ENCODE measurements around the gene STARD7. TPM values are rescaled to one million over a fixed set of nuclear protein-coding genes. Genes with fewer than 3 reads are reported as not detected.
"Not testable (repeated sequence)": the region's sequence is repeated elsewhere in the genome, so short reads cannot be mapped to it uniquely, and the experiment has no call there.

STARD7 gene
- total RNA-seq, 1 experiment from 2014 or later, result 131 TPM

DNA sequence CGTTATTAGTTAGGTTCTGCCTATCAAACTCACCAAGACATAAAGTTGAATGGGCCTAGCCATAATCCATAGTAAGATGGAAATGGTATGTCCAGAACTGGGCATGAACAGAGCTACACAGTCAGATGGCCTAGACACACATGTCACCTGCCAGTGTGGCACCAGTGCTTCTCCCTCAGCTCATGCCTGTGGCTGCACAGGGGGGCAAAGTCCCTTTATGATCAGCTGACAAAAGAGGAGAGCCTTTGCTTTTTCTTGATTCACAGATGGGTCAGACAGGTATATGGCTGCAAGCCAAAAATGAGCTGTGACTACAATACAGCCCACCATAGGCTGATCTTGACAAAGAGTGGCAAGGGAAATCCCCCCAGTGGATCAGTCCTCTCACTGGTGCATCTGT lies 28.3 kb upstream of the STARD7 start:
- no peak for DNase-seq (ENCODE audit: low read depth)

DNA sequence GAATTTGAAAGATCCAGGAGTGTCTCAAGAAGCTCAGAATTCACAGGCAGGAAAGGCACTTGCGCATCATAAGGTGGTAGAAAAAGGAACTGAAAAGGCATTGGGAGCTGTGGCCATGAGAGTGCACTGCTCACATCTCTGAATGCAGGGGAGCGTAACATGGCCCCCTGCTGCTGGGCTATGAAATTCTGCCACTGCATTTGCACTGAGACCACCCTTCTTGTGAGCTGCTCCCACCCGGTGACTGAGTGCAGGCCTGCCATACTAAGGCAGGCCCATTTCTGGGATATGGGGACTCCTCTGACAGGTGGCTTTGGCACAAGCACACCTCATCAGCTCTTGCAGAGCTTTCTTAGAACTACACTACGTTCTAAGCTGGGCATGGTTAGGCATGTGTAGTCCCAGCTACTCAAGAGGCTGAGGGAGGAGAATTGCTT lies 25.3 kb upstream of the STARD7 start:
- DNase-seq (ENCODE audit: low read depth), result no peak

DNA sequence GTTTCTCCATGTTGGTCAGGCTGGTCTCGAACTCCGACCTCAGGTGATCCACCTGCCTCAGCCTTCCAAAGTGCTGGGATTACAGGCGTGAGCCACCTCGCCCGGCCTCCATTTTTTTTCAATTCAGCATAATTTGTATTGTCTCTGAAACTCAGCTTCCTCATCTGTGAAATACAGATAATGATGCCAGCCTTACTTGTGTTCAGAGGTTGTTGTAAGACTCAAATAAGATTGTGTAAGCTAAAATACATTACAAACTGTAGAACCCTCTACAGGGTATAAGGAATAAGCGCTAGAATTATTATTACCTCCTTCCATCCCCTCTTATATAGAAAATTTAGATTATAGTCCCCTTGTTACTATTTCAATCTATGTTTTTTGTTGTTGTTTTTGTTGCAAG lies 24.8 kb upstream of the STARD7 start:
- DNase-seq (ENCODE audit: low read depth), result no peak

DNA sequence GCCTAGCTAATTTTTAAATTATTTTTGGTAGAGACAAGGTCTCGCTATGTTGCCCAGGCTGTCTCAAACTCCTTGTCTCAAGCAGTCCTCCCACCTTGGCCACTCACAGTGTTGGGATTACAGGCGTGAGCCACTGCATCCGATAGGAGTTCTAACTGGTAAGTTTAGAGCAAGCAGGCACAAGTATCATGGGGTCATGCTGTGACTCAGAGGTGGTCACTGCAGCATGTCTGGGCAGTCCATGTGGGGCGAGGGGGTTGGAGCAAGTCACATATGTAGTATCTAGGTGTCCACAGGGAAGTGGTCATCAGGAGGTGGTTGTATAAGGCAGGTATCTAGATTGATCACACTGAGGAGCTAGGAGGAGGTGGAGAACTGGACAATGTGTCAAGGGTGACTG lies 22.7 kb upstream of the STARD7 start:
- no peak for DNase-seq (ENCODE audit: low read depth)

DNA sequence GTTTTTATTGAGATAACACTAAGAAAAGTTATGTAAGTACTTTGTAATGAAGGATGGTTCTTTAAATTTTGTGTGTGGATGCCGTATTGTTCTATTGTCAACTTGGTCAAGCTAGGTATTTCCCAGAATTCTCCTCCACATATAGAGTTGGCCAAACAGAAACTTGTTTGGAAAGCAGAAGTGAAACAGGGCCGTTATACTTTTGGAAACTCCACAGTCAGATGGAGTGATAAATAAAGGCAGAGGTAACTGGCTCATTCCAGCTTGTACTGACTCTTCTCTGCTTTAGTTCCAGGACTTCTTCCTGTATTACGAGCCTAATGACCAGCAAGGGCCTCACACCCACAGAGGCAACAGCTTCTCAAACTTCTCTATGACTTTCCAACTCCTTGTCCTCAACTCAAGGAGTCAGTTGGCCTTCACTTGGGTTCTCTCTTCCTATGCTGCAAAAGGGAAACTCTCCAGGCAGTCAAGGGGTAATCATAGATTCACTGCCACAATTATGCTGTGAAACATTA lies 16.4 kb upstream of the STARD7 start:
- DNase-seq (ENCODE audit: low read depth), result no peak

DNA sequence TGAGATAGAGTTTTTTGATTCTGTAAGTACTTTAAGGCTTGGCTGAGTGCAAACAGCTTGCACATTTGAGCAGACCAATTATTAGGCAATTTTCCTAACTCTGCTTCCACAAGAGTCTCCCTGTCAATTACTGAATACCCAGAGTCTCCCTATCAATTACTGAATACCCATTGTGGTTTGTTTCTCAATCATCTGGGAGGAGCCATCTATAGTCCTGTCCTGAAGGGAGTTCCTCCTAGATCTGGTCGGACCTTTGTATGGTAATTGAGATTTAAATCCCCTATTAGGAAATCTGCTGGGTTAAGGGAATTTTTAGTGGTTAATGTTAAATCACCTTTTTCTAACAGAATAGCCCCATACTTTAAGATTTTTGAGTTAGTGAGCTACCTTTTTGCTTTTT lies 12.5 kb upstream of the STARD7 start:
- DNase-seq (ENCODE audit: low read depth), result not testable (repeated sequence)

DNA sequence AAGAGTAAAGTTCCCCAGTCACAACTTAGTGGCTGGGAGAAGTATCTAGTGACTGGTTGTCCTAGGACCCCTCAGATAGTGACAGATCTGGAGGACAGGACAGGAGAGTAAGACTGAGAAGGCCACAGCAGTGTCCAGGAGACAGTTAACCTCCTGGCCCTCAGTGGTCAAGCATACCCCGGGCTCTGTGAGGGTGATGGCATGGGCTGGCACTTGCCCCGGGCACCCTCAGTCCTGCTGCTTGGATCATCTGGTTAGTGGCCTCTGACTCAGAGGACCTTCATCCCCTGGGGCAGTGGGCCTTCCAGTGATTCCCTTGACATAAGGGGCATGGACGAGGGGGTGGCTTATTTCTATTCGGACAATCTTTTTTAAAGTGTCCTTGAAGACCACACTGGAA lies 11.3 kb upstream of the STARD7 start:
- peak; percentile 59 for DNase-seq (ENCODE audit: low read depth)

DNA sequence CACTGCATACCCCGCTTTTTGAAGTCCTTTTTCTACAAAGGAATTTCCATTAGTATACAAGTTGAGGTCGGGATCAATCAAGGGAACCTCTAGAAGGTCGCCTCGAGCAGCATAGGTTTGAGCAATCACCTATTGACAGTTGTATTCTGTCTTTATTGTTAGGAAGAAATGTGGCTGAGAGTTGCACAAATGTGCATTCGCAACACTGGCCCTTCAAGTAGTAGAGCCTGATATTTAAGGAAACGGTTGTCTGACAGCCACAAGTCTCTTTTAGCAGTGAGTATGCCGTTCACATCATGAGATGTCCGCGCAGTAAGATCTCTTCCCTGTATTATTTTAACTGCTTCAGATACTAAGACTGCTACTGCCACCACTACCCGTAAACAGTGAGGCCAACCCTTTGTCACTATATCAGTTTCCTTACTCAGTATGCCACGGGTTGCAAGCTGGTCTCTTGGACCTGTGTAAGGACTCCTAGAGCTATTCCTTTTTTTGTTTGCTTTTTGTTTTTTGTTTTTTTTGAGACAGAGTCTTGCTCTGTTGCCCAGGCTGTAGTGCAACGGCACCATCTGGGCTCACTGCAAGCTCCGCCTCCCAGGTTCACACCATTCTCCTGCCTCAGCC lies 10.0 kb upstream of the STARD7 start:
- DNase-seq (ENCODE audit: low read depth), result no peak

DNA sequence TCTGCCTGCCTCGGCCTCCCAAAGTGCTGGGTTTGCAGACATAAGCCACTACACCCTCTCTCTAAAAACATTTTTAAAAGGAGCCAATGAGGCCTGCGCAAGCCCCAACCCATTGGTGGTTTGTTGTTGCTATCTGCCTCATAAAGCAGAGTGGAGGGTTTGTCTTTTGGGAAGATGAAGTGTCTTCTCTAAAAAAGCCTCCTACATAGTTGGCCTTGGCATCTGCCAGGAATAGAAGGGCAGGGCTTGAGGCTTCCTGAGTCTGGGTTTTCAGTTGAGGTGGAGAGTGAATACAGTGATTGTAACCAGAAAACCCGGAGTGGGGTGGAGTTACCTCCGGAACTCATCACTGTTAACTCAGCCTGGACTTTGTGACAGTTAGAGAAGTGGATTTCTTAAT lies 5.9 kb upstream of the STARD7 start:
- DNase-seq (ENCODE audit: low read depth), result no peak

DNA sequence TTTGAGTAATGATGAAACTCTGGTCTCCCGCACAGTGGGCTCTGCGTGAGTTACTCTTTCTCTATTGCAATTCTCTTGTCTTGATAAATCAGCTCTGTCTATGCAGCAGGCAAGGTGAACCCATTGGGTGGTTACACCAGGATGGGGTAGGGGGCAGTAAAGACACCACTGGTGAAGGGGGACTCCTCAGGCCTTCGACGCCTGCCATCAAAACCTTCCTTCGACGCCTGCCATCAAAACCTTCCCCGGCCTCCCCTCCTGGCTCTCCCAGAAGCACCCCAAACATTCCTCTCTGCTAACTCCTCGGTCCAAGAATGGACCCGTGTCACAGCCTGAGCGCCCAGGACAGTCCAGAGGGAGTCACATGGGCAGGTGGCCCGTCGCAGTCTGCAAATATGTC lies 4.8 kb upstream of the STARD7 start:
- no peak for DNase-seq (ENCODE audit: low read depth)

DNA sequence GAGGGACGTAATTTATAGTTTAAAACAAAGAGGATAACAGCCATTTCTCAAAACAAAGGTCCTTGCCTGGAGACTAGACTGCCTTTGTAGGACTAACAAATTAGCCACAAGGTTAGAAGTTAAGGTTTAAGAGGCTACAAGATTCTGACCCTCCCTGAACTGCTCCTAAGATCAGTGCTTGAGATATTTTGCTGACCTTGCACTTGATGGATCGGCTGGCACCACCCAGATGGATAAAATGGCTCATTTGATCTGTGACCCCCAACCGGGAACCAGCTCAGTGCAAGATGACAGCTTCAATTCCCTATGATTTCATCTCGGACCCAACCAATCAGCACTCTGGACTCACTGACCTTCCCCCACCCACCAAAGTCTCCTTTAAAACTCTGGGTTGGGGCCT lies 3.7 kb upstream of the STARD7 start:
- no peak for DNase-seq (ENCODE audit: low read depth)

DNA sequence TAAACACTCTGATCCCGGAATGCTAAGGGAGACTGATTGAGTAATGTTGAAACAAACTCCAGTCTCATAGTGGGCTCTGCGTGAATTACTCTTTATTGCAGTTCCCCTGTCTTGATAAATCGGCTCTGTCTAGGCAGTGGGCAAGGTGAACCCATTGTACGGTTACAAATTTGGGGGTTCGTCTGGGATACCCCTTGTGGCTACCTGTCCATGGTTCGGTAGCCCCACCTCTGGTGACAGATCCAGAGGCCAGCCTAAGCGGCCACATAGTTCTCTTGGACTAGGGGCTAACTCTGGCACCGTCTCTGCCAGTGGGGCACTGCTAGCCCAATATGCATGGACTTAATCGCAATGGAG lies 1.1 kb upstream of the STARD7 start:
- DNase-seq (ENCODE audit: low read depth), result no peak

DNA sequence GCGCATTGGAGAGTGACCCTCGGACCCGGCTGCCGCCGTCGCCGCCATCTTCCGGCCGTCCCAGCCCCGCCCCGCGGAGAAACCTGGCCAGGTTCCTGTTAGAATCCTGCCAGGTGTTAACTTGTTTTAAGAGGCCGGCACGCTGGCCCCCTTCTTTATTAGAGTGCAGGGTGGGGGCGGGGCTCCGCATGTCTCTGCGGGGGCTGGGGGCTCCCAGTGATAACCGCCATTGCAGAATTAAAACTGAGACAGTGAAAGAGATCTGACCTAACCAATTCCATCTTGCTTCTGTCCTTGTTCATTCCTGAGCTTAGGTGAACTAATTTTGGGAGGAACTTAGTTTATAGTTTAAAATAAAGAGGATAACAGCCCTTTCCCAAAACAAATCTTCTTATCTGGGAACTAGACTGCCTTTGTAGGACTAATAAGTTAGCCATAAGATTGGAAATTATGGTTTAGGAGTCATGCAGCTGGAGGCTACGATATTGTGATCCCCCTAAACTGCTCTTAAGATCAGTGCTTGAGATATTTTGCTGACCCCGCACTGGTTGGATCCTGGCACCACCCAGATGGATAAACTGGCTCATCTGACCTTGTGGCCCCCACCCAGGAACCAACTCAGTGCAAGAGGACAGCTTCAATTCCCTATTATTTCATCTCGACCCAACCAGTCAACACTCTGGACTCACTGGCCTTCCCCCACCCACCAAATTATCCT lies 543 bp upstream of the STARD7 start:
- no peak for DNase-seq (ENCODE audit: low read depth)

DNA sequence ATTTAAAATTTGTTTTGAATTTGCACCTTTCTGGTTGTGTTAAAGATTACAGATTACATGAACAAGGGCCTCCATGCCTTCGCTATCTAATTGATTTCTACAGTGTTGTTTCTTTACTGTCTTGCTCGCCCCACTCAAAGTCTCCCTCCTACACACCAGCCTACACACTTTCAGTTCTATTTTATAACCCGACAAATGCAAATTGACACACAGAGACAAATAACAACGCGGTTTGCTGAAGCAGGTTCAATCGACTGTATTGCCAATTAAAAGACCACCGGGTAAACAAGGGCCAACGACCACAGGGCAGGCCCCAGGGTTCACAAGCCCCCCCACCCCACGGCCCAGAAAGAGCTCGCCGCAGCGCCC lies 869 bp downstream of the STARD7 start:
- DNase-seq (ENCODE audit: low read depth), result no peak

DNA sequence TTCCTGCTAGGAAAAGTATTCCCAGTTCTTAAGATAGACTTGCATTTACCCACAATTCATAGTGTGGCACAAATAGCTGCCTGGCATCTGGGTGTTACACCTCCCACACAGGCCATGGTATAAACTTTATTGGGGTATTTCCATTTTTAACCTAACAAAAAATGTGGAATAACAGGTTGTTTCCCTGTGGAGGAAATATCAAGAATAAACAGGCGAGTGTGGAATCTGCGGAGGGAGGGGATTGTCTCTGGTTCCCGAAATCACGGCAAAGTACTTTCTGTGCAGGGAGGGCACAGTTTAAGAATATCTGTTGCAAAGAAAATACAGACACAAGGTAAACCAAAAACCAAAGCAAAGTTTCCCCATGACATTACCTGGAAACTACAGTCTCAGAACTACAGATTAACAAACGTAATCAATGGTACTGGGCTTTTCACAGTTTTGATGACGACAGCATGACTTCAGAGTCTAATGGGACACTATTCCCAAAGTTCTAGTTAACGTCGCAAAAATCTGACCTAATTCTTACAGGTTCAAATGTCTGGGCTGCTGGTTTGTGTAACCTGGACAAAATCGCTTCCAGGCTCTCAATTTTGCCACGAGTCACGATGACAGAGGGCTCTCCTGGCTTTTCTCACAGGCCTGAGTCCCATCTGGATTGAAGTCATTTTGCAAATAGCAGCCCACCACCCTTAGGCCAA lies 1.4 kb downstream of the STARD7 start:
- DNase-seq (ENCODE audit: low read depth), result no peak

DNA sequence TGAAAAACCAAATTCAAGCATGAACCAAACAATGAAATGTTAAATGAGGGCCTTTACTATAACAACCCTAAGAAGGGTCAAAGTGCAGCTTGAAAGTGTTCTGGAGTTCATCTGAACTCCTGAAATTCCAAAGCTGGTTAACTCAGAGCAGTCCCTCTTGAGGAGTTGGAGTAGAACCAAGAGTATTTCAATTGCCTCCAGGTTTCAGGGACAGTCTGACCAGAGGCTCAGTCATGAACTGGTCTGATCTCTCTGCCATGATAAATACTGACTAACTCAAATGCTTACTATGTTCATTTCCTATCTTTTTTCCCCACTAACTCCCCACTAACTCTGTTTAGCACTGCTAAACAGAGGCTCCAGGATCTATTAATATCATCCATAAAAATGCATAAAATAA lies 2.7 kb downstream of the STARD7 start:
- peak; percentile 64 for DNase-seq (ENCODE audit: low read depth)

DNA sequence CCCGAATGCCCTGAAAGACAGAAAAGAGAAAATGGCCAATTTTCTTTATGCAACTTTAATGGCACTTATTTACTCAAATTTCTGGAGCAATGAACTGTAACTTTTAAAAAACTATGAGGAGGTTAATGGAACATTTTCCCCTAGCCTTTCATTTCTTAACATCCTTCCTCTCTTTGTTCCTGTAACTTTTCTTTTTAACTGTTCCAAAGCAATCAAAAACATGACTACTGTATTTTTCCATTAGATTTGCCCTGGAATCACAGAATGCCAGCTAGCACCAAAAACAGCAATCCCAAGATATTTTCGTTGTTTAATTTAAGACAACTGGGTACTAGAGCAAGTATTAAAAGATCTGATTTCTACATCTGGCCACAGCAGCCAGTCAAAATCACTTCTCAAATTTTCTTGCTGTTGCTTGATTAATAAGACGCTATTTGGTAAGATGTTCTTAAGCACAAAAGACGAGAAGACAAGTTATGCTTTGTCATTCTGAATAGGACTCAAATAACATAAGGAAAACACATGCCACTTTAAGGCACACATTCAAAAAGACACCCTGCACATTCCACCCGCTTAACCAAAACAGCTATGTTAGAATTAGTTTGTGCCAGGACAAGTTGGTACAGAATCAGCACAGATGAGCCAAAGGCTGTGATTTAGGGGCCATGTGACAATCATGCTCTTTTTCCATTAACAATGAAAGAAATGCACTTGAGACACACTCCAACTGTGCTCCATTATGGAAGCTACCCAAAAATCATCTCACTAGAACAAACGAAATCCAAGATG lies 3.6 kb downstream of the STARD7 start:
- DNase-seq (ENCODE audit: low read depth), result no peak

DNA sequence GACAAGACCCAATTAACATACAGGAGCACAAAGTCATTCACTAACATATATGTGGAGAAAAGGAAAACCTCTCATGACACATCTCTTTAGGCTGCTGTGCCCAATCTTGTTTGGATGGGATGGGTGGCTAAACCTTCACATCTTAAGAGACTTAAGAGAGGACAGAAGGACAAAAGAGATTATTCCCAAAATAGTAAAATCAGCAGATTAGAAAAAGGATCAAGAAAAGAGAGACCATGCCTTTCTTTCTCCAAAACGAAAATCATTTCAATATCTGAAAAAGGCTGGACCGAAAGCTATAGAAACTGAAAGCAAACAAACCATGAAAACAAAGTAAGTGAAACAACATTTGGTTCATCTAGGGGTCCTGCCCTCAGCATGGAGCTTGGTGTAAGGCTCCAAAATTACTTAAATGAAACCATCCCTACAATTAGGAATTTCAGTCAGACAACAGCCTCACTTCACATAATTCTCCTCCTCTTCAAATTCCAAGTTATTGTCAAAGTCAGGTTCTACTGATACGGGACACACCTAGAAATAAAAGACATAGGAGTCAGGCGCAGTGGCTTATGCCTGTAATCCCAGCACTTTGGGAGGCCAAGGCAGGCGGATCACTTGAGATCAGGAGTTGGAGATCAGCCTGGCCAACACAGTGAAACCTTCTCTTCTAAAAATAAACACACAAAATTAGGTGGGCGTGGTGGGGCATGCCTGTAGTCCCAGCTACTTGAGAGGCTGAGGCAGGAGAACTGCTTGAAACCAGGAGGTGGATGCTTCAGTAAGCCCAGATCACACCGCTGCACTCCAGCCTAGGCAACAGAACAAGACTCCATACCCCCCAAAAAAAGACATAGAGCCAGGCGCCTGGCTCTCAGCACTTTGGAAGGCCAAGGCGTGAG lies 5.2 kb downstream of the STARD7 start:
- DNase-seq (ENCODE audit: low read depth), result no peak

DNA sequence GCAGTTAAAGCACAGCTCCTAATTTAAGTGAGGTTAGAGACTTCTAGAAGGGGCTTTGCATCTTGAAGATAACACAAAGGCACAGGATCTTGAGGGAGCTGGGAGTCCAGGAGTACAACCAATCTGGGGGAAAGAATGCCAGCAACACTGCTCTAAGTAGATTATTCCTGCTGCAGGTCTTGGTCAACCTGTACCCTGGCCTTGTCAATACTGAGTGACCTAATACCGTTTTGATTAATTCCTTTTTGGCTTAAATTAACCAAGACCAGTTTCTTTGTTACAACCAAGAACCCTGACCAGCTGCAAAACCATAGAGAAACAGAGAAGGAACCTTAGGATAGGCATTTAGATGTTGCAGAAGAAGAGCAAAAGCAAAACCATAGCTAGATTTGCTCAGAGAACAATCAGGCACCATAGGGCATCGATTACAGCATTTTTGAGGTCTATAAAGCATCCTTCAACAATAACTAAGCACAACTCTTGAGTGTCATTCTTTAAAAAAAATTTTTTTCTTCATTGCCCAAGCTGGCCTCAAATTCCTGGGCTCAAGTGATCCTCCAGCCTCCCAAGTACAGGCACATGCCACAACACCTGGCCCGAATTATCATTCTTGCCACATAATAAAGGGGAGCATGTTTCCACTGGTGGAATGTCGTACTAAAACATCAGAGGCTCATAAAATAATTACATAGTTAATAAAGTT lies 6.3 kb downstream of the STARD7 start:
- DNase-seq (ENCODE audit: low read depth), result no peak

DNA sequence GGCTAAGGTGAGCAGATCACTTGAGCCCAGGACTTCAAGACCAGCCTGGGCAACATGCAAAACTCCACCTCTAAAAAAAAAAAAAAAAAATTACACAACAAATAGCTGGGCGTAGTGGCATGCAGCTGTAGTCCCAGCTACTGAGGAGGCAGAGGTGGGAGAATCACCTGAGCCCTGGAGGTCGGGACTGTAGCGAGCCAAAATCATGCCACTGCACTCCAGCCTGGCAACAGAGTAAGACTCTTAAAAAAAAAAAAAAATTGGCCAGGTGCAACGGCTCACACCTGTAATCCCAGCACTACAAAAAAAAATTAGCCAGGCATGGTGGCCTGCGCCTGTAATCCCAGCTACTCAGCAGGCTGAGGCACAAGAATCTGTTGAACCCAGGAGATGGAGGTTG lies 7.3 kb downstream of the STARD7 start:
- no peak for DNase-seq (ENCODE audit: low read depth)

DNA sequence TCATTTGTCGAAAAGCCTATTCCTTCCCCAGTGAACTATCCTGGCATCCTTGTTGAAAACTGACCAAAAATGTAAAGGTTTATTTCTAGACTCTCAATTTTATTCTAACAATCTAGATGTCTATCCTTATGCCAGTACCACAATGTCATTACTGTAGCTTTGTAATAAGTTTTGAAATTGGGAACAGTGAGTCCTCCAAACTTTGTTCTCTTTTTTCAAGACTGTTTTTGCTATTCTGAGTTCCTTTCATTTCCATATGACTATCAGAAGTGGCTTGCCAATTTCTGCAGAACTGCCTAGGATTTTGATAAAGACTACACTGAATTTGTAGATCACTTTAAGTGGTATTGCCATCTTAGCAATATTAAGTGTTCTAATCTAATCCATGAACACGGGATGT lies 9.7 kb downstream of the STARD7 start:
- DNase-seq (ENCODE audit: low read depth), result no peak

Measured in RPMI7951 (cell line).